ENCODE data around the gene NATD1.

NATD1 gene

GRCh38 chr17:21293831-21294210 is 40.6 kb upstream of the NATD1 start:
- Mint-ChIP-seq H3K27ac (no peak overlapping the region), H3K4me1 (ENCODE audit: low read depth) (peaks cover 24% of the 10 kb centered on the region), H3K27me3 (peaks cover 9% of the 10 kb centered on the region), H3K36me3 (peaks cover 3% of the 10 kb centered on the region), H3K9me3 (ENCODE audit: low read depth) (no peaks in the 10 kb centered on the region), H3K4me3 (no peak overlapping the region)

GRCh38 chr17:21292867-21293830 is 39.9 kb upstream of the NATD1 start:
- no peak overlapping the region for H3K27ac Mint-ChIP-seq
- no peaks in the 10 kb centered on the region for H3K9me3 Mint-ChIP-seq (ENCODE audit: low read depth)
- H3K36me3 Mint-ChIP-seq = peaks cover 3% of the 10 kb centered on the region
- peaks cover 9% of the 10 kb centered on the region for H3K27me3 Mint-ChIP-seq
- H3K4me3 Mint-ChIP-seq = no peak overlapping the region
- H3K4me1 Mint-ChIP-seq (ENCODE audit: low read depth) = peaks cover 31% of the 10 kb centered on the region

GRCh38 chr17:21291862-21292261 is 38.7 kb upstream of the NATD1 start:
- Mint-ChIP-seq H3K4me1 (ENCODE audit: low read depth) (peaks cover 37% of the 10 kb centered on the region), H3K36me3 (peaks cover 3% of the 10 kb centered on the region), H3K27me3 (peaks cover 9% of the 10 kb centered on the region), H3K27ac (no peak overlapping the region), H3K4me3 (no peak overlapping the region), H3K9me3 (ENCODE audit: low read depth) (no peaks in the 10 kb centered on the region)

- Mint-ChIP-seq H3K27me3 (peaks cover 9% of the 10 kb centered on the region), H3K9me3 (ENCODE audit: low read depth) (no peaks in the 10 kb centered on the region), H3K27ac (no peak overlapping the region), H3K4me3 (no peak overlapping the region), H3K4me1 (ENCODE audit: low read depth) (peaks cover 41% of the 10 kb centered on the region), H3K36me3 (peaks cover 4% of the 10 kb centered on the region)
Measured at GRCh38 chr17:21291357-21291756, 38.1 kb upstream of the NATD1 start.

GRCh38 chr17:21289902-21290571 is 36.8 kb upstream of the NATD1 start:
- H3K27ac Mint-ChIP-seq = peak overlapping the region; percentile 22
- H3K9me3 Mint-ChIP-seq (ENCODE audit: low read depth) = no peaks in the 10 kb centered on the region
- H3K4me1 Mint-ChIP-seq (ENCODE audit: low read depth) = peaks cover 44% of the 10 kb centered on the region
- H3K4me3 Mint-ChIP-seq = no peak overlapping the region
- H3K27me3 Mint-ChIP-seq = peaks cover 9% of the 10 kb centered on the region
- peaks cover 9% of the 10 kb centered on the region for H3K36me3 Mint-ChIP-seq

- peaks cover 3% of the 10 kb centered on the region for H3K27me3 Mint-ChIP-seq
- H3K9me3 Mint-ChIP-seq (ENCODE audit: low read depth) = no peaks in the 10 kb centered on the region
- peak overlapping the region; percentile 97 for H3K4me3 Mint-ChIP-seq
- H3K27ac Mint-ChIP-seq = peak overlapping the region; percentile 94
- H3K36me3 Mint-ChIP-seq = peaks cover 7% of the 10 kb centered on the region
- H3K4me1 Mint-ChIP-seq (ENCODE audit: low read depth) = peaks cover 38% of the 10 kb centered on the region
Measured at GRCh38 chr17:21289175-21289901, 36.1 kb upstream of the NATD1 start.

- Mint-ChIP-seq H3K36me3 (peaks cover 7% of the 10 kb centered on the region), H3K9me3 (ENCODE audit: low read depth) (no peaks in the 10 kb centered on the region), H3K27me3 (peaks cover 3% of the 10 kb centered on the region), H3K4me3 (peak overlapping the region; percentile 97), H3K27ac (peak overlapping the region; percentile 94), H3K4me1 (ENCODE audit: low read depth) (peaks cover 36% of the 10 kb centered on the region)
Measured at GRCh38 chr17:21288571-21289017, 35.4 kb upstream of the NATD1 start.

GRCh38 chr17:21287703-21288449 is 34.7 kb upstream of the NATD1 start:
- peaks cover 7% of the 10 kb centered on the region for H3K36me3 Mint-ChIP-seq
- H3K4me1 Mint-ChIP-seq (ENCODE audit: low read depth) = peaks cover 39% of the 10 kb centered on the region
- H3K27ac Mint-ChIP-seq = peak overlapping the region; percentile 94
- H3K9me3 Mint-ChIP-seq (ENCODE audit: low read depth) = no peaks in the 10 kb centered on the region
- H3K4me3 Mint-ChIP-seq = peak overlapping the region; percentile 97
- H3K27me3 Mint-ChIP-seq = peaks cover 3% of the 10 kb centered on the region

- peak overlapping the region; percentile 97 for H3K4me3 Mint-ChIP-seq
- H3K27me3 Mint-ChIP-seq = peaks cover 2% of the 10 kb centered on the region
- H3K27ac Mint-ChIP-seq = peak overlapping the region; percentile 94
- peaks cover 36% of the 10 kb centered on the region for H3K4me1 Mint-ChIP-seq (ENCODE audit: low read depth)
- H3K9me3 Mint-ChIP-seq (ENCODE audit: low read depth) = no peaks in the 10 kb centered on the region
- H3K36me3 Mint-ChIP-seq = peaks cover 7% of the 10 kb centered on the region
Measured at GRCh38 chr17:21286909-21287702, 33.9 kb upstream of the NATD1 start.

GRCh38 chr17:21286066-21286770 is 33.0 kb upstream of the NATD1 start:
- peaks cover 7% of the 10 kb centered on the region for H3K36me3 Mint-ChIP-seq
- no peaks in the 10 kb centered on the region for H3K9me3 Mint-ChIP-seq (ENCODE audit: low read depth)
- H3K4me1 Mint-ChIP-seq (ENCODE audit: low read depth) = peaks cover 36% of the 10 kb centered on the region
- peak overlapping the region; percentile 97 for H3K4me3 Mint-ChIP-seq
- peaks cover 2% of the 10 kb centered on the region for H3K27me3 Mint-ChIP-seq
- H3K27ac Mint-ChIP-seq = peak overlapping the region; percentile 94

GRCh38 chr17:21285164-21286065 is 32.2 kb upstream of the NATD1 start:
- no peaks in the 10 kb centered on the region for H3K9me3 Mint-ChIP-seq (ENCODE audit: low read depth)
- peaks cover 31% of the 10 kb centered on the region for H3K4me1 Mint-ChIP-seq (ENCODE audit: low read depth)
- H3K4me3 Mint-ChIP-seq = peak overlapping the region; percentile 97
- H3K27me3 Mint-ChIP-seq = no peaks in the 10 kb centered on the region
- peak overlapping the region; percentile 94 for H3K27ac Mint-ChIP-seq
- H3K36me3 Mint-ChIP-seq = peaks cover 7% of the 10 kb centered on the region

GRCh38 chr17:21284319-21285163 is 31.3 kb upstream of the NATD1 start, which contains the start of gene MAP2K3:
Gene MAP2K3, plus strand, starts transcription at chr17:21284711. Its CDS starts 210 bp downstream, at chr17:21284921.
- Mint-ChIP-seq H3K27ac (peak within 1 kb of the TSS; percentile 94), H3K36me3 (peaks cover 7% of the 10 kb centered on the region), H3K4me1 (ENCODE audit: low read depth) (peaks cover 37% of the 10 kb centered on the region), H3K9me3 (ENCODE audit: low read depth) (no peaks in the 10 kb centered on the region), H3K4me3 (peak within 1 kb of the TSS; percentile 97), H3K27me3 (no peaks in the 10 kb centered on the region)

All from activated naive CD8-positive, alpha-beta T cell (primary cell).